Stimulated activated CD8-positive, alpha-beta memory T cell treated with anti-CD3 and anti-CD28 coated beads, Interleukin-15, amount 100 ng/mL, for 1 hour (primary cell): Measurements from ENCODE around the gene RMRP.

ENCODE experiments used
- DNase-seq: peaks from one replicate; pipeline ENCODE4 v3.0.0-alpha.2; 2020; ENCODE audit warnings: low read depth

Gene RMRP

DNA sequence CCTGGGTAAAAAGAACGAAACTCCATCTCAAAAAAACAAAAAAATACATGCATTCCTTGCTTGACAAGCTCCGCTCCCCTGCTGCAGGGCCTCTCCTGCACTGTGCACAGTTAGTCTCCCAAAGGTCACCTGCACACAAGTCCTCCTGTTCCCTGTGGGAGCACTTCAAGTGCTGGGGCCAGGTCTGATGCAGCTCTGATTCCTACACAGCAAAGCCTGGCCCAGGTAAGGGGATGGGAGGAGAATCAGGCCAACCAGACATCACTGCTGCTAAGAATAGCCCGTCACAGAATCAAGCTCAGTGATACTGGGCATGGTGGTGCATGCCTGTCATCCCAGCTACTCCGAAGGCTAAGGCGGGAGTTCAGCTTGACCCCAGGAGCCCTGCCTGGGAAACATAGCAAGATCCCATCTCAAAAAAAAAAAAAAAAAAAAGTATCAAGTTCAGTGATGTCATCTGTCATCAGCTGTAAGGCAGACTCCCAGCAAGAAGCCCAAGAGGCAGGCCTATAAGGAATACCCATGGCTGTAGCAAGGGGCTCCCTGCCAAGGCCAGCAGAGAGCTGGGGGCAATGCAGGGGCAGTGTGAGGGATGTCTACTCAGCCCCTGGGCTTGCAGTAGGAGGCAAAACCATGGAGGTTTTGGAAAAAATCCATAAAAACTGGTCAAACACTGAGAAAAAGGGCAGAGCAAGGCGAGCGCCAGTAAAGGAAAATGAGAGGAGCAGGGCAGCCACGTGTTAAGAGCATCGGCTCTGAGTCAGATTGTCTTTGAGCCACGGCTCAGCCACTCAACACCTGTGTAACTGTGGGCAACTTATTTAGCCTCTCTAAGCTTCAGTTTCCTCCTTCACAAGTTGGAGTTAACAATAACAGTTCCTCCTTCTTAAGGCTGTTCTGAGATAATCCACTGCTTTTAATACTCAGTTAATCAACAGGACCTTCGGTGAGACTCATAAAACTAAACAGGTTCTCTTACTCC is 28.7 kb upstream of the RMRP start:
- DNase-seq = no peak

DNA sequence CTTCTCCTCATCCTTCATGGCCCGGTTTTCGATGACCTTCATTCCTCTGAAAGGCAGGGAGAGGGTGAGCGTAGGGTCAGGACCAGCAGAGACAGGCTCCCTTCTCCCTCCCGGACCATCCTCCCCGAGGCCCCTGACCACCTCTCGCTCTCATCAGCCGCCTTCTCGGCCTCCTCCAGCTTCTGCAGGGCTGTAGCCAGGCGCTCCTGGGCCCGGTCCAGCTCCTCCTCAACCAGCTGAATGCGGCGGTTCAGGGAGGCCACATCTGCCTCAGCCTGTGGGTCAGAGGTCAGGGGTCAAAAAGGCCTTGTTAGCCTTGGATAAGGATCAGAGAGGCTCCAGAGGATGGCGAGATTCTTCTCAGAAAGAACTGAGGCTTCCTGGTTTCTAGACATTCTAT is 27.7 kb upstream of the RMRP start:
- no peak for DNase-seq

DNA sequence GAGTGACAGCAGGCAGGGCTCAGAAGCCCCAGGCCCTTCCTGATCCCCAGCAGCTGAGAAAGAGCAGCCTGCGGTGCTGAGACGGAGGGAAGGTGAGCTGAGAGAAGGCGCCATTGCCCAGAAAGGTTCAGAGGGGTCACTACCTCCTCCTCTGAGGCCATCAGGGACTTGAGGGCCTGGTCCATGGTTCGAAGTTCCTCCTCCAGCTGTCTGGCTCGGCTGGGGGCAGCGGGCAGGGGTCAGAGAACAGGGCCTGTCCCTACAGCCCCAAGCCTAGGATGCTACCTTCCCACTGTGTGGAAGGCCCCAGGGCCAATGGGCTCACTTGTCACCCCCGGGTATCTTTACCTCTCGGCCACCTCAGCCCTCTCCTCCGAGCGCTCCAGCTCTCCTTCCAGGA is 27.1 kb upstream of the RMRP start:
- DNase-seq = no peak

DNA sequence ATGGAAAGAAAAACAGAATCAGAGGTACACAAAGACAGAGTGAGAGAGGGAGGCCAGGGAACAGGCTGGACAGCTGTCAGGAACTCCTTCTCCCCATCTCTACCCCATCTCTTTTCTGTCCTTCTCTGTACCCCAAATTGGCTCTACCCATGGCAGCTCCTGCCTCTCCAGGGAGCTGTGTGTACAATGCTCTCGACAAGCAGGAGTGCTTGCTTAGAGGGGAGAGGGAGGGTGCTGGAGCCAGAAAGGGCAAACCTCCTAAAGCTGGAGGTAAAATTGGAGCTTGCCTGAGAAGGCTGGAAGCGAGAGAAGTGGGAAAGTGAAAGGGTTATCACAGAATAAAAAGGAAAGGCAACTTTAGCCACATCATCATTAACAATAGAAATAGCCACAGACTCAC is 25.5 kb upstream of the RMRP start:
- no peak for DNase-seq

DNA sequence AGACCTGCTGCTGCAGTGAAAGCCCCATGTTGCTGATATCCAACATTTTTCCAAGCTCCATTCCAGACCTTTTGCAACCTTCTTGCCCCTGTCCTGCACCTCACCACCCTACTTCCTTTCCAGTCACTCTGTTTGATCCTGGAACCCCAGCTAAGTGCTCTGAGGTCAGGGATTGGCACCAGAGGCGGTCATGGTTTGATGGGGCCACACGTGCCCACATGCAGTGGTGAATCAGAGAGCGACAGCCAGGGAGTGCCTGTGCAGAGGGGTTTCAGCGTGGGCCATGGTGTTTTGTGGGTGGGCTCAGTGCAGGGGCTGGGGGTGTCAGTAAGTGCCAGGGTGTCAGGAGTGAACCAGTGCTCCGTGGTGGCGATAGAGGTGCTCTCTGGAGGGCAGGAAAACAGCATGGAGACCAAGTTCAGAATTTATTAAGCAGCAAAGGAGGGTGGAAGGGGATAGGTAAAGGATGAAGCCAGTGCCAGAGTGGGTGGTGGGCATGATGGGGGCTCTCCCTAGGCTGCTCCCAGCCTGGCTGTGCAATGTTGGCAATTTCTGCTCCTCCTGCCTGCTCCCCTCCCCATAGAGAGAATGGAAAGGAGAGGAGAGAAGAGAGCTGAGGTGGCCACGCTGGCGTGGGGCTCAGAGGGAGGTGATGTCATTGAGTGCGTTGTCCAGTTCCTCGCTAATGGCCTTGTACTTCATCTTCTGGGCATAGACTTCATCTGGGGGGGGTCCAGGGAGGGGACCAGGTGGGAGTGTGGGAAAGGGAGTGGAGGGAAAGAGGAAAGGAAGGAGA is 24.9 kb upstream of the RMRP start:
- DNase-seq = no peak

DNA sequence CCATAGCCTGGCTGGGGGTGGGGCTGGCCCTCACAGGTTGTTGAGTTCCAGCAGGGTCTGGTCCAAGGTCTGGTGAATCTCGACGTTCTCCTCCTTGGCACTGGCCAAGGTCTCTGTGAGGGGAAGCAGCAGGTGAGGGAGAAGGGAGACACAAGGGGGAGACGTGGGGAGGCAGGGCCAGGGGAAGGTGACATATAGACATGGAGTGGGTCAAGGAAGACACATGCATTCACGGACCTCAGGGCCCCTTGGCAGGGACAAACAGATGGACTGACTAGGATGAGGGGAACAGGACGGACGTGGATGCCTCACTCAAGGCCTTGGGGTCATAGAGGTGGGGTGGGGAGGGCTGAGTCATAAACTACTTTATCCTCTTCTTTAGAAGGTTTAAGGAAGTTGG is 24.2 kb upstream of the RMRP start:
- no peak for DNase-seq

DNA sequence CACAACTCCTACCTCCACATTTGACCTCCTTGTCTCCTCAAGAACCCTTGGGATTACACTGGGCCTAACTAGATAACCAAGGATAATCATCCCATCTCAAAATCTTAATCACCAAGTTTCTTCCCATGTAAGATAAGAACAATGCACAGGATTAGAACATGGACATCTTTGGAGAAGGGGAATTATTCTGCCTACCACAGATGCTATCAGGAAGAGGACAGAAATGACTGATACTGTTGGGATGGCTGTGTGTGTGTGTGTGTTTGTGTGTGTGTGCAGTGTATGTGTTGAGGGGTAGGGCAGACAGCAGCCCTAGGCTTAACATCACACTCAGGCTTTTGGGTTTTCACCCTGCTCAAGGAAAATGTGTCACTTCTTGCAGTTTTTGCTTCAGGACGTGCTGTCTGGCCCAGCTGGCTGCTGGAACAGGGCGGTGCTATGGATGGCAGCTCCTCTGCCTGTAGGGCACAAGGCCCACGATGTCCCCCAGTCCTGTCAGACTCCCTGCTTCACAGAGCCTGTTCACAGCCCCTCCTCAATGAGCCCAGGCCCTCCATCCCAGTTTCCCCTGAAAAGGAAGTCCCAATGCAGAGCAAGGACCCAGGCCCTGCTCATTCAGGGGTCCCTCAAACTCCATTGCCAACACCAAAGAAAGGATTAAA is 23.7 kb upstream of the RMRP start:
- DNase-seq = no peak

DNA sequence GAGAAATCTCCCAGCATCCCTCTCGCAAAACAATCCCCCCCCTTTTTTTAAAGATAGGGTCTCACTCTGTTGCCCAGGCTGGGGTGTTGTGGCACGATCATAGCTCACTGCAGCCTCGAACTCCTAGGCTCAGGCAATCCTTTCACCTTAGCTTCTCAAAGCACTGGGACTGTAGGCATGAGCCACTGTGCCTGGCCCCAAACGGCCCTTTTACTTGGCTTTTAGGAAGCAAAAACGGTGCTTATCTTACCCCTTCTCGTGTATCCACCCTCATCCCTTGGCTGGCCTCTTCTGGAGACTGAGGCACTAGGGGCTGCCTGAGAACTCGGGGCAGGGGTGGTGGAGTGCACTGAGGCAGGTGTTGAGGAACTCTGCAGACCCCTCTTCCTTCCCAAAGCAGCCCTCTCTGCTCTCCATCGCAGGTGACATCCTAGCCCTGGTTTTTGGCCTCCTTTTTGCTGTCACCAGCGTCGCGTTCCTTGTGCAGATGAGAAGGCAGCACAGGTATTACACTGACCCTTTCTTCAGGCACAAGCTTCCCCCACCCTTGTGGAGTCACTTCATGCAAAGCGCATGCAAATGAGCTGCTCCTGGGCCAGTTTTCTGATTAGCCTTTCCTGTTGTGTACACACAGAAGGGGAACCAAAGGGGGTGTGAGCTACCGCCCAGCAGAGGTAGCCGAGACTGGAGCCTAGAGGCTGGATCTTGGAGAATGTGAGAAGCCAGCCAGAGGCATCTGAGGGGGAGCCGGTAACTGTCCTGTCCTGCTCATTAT is 22.7 kb upstream of the RMRP start:
- DNase-seq = no peak

DNA sequence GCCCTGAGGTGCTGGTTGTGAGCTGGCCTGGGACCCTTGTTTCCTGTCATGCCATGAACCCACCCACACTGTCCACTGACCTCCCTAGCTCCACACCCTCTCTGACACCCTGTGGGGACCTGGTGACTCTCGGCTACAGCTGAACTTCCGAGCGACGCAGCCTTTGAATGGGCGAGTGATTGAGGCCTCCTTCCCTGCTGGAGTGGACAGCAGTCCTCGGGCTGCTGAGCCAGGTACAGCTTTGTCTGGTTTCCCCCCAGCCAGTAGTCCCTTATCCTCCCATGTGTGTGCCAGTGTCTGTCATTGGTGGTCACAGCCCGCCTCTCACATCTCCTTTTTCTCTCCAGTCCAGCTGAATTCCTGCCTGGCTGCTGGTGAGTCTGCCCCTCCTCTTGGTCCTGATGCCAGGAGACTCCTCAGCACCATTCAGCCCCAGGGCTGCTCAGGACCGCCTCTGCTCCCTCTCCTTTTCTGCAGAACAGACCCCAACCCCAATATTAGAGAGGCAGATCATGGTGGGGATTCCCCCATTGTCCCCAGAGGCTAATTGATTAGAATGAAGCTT is 22.0 kb upstream of the RMRP start:
- no peak for DNase-seq

DNA sequence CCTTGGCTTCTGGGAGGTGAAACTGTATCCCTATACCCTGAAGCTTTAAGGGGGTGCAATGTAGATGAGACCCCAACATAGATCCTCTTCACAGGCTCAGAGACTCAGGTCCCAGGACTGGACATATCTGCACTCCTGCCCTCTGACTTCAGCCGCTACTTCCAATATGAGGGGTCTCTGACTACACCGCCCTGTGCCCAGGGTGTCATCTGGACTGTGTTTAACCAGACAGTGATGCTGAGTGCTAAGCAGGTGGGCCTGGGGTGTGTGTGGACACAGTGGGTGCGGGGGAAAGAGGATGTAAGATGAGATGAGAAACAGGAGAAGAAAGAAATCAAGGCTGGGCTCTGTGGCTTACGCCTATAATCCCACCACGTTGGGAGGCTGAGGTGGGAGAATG is 21.3 kb upstream of the RMRP start:
- no peak for DNase-seq

DNA sequence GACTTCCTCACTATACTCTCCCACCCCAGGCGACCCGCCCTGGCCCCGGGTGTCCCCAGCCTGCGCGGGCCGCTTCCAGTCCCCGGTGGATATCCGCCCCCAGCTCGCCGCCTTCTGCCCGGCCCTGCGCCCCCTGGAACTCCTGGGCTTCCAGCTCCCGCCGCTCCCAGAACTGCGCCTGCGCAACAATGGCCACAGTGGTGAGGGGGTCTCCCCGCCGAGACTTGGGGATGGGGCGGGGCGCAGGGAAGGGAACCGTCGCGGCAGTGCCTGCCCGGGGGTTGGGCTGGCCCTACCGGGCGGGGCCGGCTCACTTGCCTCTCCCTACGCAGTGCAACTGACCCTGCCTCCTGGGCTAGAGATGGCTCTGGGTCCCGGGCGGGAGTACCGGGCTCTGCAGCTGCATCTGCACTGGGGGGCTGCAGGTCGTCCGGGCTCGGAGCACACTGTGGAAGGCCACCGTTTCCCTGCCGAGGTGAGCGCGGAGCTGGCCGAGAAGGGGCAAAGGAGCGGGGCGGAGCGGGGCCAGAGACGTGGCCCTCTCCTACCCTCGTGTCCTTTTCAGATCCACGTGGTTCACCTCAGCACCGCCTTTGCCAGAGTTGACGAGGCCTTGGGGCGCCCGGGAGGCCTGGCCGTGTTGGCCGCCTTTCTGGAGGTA is 18.0 kb upstream of the RMRP start:
- no peak for DNase-seq

DNA sequence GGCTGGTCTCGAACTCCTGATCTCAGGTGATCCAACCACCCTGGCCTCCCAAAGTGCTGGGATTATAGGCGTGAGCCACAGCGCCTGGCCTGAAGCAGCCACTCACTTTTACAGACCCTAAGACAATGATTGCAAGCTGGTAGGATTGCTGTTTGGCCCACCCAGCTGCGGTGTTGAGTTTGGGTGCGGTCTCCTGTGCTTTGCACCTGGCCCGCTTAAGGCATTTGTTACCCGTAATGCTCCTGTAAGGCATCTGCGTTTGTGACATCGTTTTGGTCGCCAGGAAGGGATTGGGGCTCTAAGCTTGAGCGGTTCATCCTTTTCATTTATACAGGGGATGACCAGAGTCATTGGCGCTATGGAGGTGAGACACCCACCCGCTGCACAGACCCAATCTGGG is 17.4 kb upstream of the RMRP start:
- no peak for DNase-seq

DNA sequence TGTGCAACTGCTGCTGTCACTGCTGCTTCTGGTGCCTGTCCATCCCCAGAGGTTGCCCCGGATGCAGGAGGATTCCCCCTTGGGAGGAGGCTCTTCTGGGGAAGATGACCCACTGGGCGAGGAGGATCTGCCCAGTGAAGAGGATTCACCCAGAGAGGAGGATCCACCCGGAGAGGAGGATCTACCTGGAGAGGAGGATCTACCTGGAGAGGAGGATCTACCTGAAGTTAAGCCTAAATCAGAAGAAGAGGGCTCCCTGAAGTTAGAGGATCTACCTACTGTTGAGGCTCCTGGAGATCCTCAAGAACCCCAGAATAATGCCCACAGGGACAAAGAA is 16.2 kb upstream of the RMRP start:
- no peak for DNase-seq

DNA sequence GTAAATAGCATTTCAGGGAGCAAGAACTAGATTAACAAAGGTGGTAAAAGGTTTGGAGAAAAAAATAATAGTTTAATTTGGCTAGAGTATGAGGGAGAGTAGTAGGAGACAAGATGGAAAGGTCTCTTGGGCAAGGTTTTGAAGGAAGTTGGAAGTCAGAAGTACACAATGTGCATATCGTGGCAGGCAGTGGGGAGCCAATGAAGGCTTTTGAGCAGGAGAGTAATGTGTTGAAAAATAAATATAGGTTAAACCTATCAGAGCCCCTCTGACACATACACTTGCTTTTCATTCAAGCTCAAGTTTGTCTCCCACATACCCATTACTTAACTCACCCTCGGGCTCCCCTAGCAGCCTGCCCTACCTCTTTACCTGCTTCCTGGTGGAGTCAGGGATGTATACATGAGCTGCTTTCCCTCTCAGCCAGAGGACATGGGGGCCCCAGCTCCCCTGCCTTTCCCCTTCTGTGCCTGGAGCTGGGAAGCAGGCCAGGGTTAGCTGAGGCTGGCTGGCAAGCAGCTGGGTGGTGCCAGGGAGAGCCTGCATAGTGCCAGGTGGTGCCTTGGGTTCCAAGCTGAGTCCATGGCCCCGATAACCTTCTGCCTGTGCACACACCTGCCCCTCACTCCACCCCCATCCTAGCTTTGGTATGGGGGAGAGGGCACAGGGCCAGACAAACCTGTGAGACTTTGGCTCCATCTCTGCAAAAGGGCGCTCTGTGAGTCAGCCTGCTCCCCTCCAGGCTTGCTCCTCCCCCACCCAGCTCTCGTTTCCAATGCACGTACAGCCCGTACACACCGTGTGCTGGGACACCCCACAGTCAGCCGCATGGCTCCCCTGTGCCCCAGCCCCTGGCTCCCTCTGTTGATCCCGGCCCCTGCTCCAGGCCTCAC is 15.6 kb upstream of the RMRP start, which contains the start of gene CA9:
CA9 (plus strand) TSS at position 797 of the 893 bp plus-strand sequence; CDS start at position 829, 32 bp downstream.
- no peak for DNase-seq

DNA sequence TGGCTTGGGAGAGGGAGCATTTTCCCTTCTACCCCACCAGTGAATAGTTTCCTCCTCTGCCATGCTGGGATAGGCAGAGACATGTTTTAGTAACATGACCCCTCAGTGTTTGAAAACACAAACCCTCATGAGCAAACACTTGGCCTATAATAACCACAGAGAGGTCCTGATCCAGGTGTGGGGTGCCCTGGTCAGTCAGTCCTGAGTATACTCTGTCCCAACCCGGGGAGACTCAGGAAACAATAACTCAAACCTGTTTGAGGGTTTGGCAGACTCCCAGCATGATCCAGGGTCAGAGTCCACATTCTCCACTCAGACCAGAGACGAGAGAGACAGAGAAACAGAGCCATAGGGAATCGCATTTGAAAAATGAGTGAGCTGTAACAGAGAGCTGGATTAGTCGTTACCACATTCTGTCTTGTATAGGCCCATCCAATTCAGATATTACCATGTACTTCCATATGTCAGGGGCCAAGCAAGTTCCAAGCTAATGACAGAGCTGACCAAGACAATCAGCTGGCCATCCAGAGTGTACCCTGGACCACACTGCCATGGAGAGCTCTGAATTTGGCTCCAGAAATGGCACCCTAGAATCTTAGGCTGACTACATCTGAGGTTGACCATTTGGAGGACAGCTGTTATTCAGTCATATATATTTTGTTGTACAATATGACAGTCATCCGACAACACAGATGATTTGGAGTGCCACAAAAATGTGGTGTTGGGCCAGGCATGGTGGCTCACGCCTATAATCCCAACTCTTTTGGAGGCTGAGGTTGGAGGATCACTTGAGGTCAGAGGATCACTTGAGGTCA is 11.7 kb upstream of the RMRP start:
- DNase-seq = no peak

DNA sequence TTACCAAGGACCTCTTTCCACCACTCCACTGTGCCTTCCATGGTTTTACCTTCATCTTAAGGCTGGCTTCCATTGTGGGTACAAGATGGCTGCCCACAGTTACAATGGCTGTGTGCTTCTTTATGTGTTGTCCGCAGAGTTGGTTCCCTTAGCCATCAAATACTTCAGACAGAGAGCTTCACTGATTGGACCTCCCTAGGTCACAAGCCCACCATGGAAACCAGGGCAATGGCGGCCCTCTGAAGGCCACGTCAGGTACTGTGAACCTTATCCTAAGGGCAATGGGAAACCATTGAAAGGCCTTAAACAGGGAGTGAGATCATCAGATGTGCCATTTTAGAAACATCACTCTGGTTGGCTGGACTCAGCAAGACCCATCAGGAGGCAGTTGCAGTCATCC is 10.1 kb upstream of the RMRP start:
- DNase-seq = no peak

DNA sequence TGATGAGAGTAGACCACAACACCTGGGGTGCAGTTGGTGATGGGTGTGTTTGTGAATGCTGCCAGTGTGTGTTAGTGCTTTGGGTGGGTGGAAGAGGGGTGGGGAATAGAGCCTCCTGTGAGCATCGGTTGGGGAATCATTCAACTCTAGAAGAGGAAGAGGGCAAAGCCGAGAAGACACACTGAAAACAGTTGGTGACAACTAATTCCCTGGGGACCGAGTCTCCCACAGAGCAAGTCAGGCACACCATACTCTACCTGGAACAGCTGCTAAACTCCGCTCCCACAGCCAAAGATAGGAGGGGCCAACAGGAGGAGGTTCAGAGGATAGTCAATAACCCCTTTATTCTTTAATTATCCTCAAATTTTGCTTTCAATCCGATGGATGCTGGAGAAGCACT is 8.7 kb upstream of the RMRP start:
- DNase-seq = no peak

DNA sequence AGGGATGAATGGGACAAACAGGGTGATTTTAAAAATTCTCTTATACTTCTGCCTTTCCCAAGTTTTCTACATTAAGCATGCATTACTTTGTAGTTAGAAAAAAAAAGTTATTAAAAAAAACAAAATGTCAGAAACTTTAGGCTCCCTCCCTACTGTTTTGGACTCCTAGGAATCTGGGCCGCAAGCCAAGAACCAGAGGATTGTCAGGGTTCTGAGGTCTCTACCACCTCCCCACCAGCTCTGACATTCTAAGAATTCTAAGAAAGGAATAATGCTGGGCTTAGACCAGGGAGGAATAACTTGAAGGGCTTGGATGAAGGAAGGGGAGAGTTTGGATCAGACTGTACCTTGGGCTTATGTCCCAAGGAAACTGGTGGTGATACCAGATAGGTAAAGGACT is 8.2 kb upstream of the RMRP start:
- no peak for DNase-seq

DNA sequence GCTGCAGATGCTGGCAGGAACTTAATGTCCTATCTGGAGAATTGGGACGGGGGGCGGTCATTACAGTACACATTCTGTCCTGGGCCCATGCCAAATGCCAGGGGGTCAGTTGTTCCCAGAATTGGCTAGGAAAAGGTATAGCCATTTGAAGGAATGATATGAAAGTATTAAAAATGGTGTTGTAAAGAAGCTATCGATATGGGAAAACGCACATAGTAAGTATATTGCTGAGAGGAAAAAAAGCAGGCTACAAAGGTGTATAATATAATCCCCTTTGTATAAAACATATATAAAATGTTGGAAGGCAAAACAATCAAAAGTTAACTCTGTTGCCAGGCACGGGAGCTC is 7.6 kb upstream of the RMRP start:
- DNase-seq = no peak
